ENCODE results near the gene CBLB.
"Not testable (repeated sequence)": the region's sequence is repeated elsewhere in the genome, so short reads cannot be mapped to it uniquely, and the experiment has no call there.

Gene CBLB

DNA sequence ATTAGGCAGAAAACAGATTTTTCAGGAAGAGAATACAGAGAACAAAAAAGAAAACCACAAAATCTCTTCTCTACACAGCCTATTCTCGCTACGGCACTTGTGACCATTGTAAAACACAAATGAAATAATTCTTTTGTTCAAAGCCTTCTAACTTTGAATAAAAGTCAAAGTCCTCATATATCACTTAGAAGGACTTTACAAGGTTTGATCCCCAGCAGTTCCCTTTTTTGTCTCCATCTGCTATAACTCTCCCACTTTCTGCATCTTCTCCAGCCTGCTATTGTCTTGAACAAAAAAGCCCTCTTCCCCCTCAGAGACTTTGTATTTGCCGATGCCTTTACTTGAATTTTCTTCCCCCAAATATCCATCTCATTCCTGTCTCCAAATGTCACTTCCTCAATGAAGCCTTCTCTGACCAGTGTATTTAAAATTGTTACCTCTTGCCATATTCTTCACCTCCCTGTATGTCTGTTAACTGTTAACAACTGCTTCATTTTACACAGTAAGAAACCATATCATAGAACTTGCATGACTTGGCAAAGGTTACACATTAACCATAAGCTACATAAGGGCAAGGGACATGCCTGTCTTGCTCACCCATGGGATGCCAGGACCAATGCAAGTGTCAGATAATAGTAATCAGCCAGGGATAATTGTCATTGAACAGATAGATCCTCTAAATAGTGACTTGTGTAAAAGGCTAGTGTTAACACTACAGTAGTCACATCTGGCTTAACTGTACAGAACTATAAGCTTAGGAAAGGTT is 122.4 kb downstream of the CBLB start:
- peak; percentile 27 for DNase-seq

DNA sequence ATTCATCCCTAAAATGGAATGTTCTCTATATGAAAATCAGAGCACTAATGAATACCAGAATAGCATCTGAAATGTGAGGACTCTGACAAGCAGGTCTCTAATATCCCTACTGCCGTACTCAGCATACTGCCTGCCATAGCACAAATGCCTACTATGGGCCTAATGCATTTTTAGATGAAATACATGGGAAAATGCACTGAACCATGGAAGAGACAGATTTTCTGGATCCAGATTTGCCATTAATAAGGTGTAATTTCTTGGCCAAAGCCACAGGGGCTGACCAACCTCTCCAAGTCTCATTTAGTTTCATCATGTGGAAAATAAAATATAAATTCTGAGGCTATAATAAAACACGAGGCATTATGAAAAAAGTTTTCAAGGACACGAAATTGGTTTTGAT is 123.8 kb downstream of the CBLB start:
- no peak for DNase-seq

DNA sequence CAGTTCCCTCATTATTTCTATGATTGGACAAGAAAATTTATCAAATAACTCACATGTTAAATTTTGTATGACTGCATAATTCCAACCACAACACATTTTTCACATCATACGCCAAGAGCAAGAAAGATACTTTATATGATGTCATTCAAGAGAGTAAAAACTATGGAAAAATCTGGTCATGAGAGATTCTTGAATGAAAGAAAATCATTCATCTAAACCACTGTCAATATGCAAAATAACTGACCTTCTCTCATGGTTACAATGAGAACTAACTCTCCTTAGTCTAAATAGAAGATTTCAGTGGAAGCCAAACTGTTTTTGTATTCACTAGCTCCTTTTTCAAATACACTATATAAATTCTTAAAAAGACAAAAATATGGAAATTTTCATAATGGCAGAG is 124.6 kb downstream of the CBLB start:
- DNase-seq, result no peak

DNA sequence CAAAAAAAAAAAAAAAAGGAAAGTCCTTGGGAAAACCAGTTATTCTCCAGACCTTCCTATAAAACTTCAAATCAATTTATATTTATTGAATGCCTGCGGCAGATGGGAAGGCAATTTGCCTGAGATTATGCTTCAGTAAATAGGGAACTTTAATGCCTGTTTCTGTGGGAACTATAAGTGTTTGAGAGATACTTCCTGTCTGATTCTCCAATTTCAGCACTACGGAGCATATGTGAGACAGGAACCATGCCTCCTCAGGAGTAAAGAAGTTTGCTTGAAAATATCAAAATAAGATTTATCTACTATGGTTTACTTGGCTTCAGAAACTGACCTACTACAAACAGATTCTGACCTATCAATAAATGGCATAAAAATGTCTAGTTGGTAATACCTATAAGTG is 135.5 kb downstream of the CBLB start:
- no peak for DNase-seq

DNA sequence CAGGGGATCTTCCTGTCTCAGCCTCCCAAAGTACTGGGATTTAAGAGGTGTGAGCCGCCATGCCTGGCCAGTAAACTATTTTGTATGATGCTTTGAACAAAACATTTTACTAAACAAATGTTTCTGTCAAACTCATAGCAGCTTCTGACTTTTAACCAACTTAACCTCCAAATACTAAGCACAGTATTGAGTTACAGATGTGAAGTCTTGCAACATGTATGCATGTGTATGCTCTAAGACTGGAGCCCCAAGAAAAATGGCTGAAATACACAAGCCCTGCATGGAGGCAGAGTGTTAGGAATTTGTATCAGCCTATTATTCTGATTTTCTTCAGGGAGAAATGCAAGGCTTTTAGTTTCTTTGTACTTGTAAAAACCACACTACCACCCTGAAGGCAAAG is 137.1 kb downstream of the CBLB start:
- no peak for DNase-seq

DNA sequence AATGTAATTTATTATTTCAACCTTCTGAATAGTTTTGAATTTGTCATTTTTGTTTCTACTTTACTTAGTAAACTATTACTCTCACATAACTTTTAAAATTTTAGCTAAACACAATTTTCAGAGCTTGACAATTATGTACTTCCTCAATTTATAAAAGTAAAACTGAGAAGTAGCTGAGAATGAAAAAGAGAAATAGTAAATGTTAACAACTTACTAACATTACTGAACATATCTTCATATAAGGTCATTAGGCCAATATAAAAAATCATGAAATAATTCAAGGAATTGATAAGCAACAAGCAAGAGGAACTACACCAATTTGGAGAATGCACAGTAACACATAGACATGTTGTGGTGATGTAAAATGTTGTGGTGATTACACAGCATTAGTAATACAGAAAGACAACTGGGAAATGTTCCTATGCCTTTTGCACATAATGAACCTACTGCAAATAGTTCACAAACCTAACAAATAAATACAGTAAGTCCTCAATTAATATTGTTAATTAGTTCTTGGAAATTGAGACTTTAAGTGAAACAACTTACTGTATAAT is 137.9 kb downstream of the CBLB start:
- no peak for DNase-seq

DNA sequence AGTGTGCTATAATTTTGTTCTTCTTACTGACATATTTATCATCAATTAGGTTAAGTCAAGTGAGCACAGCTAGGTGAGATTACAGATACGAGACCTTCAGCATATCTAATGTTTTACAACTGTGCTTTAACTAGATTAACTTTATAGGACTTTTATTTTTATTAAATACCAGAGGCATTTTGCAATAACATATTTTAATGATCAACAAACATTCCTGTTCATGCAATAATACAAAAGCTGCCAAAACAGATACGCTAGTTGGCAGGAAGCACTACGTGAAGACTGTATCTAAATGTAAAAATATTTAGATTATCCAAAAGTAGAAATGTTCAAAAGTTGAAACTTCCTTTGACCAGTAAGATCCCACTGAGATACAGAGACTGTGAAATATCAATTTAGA is 139.1 kb downstream of the CBLB start:
- no peak for DNase-seq

DNA sequence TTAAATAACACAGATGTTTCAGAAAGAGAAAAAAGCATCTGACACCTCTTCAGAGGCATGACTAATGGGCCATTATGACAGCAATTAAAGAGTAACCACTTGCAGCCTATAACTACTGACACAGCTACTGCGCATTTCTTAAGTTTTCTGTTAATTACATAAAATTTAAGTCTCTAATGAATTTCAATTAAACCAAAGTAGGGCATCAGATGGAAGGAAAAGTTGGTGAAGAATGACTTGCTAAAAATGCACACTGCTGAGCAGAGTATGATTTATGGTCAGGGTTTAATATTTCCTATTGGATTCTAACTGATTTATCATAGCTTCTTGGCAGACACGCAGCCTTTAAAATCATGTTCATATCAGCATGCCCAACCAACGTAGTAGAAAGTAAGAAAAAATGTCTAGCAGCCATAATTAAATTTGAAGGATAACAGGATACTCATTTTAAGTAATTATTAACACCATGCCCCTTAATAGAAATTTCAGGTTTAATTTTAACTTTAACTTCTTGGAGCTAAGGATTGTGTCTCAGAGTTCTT is 140.0 kb downstream of the CBLB start:
- DNase-seq, result no peak

DNA sequence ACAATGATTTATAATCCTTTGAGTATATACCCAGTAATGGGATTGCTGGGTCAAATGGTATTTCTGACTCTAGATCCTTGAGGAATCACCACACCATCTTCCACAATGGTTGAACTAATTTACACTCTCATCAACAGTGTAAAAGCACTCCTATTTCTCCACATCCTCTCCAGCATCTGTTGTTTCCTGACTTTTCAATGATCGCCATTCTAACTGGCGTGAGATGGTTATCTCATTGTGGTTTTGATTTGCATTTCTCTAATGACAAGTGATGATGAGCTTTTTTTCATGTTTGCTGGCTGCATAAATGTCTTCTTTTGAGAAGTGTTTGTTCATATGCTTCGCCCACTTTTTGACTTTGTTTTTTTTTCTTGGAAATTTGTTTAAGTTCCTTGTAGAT is 141.8 kb downstream of the CBLB start:
- DNase-seq, result not testable (repeated sequence)

DNA sequence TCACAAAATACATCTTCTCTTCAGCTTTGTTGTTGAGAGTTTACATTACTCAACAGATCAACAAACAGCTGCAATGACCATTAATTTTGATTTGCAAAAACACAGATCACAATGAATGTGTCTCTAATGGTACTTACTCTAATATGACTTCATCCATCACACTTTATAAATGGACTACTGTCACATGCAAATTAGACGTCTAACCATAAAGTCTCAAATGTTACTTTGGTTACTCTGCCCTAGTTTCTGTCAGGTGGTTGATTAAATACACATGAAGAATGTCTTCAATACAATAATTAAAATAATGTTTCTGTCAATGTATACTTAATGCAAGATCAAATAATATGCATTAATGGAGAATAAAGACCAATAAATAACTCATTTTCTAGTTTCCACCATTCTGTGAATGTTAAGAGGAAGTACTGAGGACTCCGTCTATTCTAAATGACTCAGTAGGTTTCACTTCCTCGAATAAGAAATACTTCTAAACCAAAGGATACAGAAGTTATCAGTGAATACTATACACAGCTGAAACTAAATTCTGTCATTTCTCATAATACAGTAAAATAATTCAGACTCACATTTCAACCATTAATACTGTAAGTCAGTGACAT is 145.8 kb downstream of the CBLB start:
- DNase-seq, result no peak

DNA sequence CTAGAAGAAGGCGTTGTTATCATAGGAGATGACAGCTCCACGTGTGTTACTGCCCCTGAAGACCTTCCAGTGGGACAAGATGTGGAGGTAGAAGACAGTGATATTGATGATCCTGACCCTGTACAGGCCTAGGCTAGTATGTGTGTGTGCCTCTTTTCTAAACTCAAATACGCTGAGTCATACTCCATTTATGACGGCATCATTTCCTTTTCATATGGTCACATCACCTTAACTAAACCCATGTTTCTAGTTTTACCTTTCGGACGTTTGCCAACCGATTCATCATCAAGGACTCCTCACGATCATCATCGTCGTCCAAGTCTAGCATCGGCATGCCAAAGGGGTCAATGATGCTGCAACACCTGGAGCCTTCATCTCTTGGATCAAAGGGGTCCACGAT is 149.0 kb downstream of the CBLB start:
- DNase-seq, result no peak

DNA sequence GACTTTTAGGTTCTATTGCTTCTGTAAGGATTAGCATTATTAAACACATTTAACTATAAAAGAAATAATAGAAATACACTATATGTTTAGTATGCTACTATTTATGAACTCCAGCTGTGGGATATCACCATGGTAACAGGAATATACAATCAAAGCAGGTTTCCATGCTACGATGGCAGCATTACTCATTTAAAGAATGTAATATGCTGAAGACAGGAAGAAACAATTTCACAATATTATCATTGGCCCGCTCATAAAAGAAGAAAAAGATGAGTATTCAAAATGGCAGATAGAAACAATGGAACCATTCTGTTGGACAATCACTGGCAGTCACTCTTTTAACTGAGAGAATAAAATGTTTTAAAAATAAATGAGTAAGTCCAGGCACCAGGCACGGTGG is 153.4 kb downstream of the CBLB start:
- DNase-seq, result peak; percentile 3

DNA sequence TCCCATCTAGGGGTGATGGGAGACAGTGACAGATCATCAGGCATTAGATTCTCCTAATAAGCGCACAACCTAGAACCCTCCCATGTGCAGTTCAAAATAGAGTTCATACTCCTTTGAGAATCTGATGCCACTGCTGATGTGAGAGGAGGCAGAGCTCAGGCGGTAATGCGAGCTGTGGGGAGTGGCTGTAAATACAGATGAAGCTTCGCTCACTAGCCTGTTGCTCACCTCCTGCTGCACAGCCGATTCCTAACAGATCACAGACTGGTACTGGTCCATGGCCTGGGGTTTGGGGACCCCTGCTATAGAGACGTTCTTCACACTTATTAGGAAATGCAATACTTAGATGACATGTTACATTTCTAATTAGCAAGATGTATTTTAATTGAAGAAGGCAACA is 154.4 kb downstream of the CBLB start:
- DNase-seq, result no peak

DNA sequence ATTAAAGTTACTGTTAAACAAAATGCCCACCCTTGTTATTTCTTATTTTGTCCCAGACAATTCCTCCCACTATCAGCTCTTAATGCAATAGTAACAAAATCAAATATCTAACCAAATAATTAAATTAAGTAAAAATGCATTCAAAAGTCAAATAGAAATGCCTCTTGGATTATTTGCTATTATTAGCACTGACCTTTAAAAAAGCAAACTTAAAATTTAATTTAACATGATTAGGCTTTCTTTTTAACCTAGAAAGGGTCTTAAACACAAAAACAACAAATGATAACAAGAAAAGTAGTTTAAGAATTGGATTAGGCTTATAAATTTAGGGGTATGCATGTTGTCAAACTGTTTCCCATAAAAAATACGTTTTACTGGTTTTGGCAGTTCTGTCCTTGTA is 159.8 kb downstream of the CBLB start:
- no peak for DNase-seq

DNA sequence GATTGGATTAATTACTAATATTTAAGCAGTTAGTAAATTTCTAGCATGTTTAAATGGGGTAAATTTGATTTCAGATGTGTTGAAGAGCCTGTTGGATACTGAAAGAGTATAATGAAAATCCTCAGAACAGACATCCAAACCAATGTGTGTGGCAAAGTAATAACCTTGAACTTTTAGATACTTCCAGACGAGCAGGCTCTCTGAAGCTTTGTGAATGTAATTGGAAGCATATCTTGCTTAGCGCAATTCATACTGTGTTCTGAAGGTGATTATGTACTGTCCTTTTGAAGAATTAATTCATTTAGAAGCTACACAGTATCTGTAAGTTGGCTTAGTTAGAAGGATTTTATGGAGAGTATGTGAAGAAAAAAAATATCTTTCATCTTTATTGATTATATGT is 161.8 kb downstream of the CBLB start:
- DNase-seq, result no peak

DNA sequence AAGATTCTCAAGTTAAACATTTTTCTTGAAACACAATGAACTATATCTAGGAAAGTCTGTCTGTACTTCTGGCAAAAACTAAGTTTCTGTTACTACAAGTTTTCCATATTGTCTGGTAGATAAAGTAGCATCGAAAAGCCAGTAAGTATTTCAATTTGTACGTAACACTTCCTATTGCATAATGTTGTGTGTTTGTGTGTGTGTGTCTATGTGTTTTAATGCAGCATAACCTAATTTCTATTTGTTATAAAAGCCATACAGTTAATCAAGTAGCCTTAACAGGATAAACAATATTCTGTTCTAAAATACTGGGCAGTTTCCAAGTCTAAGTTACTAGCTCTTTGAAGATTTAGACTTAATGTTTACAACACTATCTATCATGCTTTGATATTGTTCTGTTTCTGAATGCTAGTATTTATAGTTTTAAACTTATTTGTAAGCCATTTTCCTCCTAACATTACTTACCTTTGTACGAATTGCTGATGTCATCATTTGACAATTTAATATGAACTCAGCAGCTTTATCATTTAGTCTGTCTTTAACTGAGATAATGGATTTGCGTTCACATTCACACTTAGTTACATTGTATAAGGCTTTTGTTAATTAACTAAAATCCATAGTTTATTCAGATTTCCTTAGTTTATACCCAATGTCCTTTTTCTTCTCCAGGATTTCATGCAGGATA is 163.9 kb downstream of the CBLB start:
- DNase-seq, result no peak

DNA sequence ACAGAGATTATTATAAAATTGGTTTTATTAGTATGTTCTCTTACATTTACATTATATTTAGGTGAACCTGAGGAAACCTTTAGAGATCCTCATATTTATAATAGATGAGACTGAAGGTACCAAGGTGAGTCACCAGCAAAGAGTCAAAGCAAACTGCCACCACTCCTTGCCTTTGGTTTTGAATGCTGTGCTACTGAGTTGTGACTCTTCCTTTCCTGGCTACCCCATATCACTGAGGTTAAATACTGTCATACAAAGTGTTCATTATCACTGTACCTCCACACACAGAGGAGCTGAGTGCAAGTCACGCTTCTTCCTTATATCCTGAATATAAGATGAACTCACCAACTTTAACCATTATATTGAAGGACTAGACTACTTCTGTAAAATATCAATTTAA is 168.2 kb downstream of the CBLB start:
- no peak for DNase-seq

DNA sequence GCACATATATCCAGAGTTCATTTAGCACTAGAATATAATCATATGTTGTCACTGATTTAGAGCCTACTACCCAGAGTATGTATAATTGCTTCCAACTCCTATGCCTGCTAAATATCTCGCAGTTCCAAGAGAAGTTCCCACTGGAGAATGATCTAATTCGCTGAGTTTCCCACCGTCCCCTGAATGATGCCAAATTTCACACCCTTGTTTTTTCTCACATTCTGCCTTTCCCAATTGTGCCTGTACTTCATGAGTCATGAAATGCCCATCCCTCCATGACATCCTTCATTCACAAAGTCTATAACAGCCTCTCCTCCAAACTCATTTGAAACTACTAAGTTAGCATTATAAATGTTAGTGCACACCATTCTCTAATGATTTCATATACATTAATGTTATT is 177.2 kb downstream of the CBLB start:
- DNase-seq, result no peak

DNA sequence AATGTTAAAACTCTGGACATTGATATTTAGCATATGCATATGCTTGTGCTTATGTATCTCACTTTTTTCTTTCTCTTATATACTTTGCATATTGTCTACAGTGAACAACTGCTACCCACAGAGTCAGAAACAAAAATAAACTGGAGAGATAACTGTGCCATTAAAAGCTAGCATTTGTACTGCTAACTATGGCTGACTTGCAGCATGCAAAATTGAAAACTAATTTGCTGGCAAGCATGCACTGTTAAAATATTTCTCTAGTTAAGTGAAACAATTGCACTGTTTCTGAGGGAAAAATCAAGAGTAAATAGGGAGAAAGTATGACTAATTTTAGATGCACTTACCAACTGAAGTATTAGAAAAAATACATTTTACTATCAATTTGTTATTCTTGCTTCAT is 177.8 kb downstream of the CBLB start:
- no peak for DNase-seq

DNA sequence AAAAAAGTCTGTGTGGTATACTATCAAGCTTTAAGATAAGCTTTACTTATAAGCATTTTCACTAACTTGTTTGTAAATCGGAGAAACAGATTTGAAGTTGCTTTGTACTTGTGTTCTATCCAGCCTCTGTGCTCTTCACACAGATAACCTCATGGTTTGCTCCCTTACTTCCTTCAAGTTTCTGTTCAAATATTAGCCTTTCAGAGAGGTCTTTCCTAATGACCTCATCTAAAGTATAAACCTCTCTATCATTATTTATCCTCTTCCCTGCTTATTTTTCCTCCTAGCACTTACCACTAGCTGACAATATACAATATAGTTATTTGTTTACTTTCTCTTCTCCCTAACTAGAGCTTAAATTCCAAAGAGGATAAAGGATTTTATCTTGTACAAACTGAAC is 180.0 kb downstream of the CBLB start:
- no peak for DNase-seq

DNA sequence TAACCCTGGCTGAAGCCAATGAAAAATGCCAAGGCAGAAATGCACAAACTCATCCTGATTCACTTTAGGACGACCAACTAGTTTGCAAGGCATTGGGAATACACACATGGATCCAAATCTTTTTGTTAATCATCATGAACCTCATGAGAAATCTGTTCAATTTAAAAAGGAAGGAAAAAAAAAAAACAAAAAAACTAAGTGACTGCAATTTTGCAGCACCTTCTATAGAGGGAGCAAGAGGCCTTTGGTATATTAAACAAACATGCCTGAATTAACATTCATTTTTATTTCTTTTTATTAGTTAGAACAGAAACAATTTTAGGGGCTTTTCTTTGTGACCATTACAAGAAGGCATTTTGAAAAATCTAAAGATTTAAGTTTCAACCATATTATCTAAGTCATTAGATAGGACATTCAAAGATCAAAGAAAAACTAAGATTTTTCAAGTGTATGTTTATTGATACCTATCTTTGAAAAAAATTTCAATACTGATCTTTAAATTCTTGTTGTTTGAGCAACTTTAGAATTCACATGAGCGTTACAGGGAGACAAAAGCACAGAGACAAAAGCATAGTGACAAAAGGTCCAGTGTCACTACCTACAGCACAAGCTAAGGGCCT is 182.4 kb downstream of the CBLB start:
- peak; percentile 12 for DNase-seq

DNA sequence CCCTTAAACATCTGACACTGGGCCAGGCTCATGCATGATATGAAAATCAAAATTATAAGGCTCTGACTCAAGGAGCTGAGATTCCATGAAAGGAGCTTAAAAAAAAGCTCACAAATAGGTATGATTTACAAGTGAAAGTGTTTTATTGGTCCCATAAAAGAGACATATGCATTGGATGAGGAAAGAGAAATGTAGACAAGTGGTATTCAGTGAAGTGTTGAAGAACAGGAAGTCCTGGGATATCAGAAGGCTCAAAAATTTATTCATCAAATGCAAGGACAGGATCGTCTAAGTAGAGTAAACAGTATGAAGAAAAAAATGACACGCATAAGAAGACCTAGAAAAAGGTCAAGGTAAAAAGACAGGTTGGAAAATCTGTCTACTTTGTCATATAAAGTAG is 188.9 kb downstream of the CBLB start:
- DNase-seq, result no peak

DNA sequence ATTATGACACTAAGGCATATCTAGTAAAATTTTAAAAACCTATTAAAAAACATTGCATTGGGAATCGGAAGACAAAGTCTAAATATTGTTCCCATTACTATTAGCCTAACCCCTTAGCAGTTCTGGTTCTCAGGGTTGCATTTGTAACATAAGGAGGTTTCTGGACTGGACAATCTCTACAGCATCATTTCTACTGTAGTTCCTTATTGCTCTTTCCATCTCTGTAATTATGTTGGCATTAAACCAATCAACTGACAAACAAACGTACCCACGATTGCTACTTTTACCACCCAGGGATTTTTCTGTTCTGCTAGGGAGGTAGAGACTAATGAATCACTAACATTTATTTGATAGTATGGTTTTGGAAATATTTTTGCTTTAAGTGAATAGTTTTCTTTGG is 190.8 kb downstream of the CBLB start:
- DNase-seq, result no peak
